IMR-90 (cell line): ENCODE results near the gene EPC1. TPM values are rescaled to one million over a fixed set of nuclear protein-coding genes. Genes with fewer than 3 reads are reported as not detected.
A peak's percentile ranks its signal among the peaks of the same experiment; 100 is the strongest.

ENCODE experiments used
- ATAC-seq: fragments of 200-7000 bp; cut with Tn5 transposase; 2 replicates; pipeline ENCODE4 v1.9.1; 2020; ENCODE audit warnings: low read depth, mild to moderate bottlenecking, moderate library complexity
- BruUV-seq: library from RNA; stranded (reverse); fragments of 400-500 nt; replicated peaks from 2 replicates; lab custom pipeline; 2021; lab: Mats Ljungman, UMichigan
- CTCF ChIA-PET: fragments of 300-600 bp; formaldehyde crosslinking; extraction: SDS; loops from one replicate; lab custom pipeline; 2021; ENCODE audit warnings: antibody characterized with exemption; lab: Yijun Ruan, JAX
- POLR2A ChIA-PET: fragments of 300-600 bp; sonication (Branson Sonifier 250); formaldehyde crosslinking; loops from one replicate; lab custom pipeline; 2022; ENCODE audit warnings: antibody characterized with exemption; ENCODE audit not compliant: unreplicated experiment; lab: Charles Lee
- DNase-seq: peaks from one replicate; pipeline ENCODE4 v3.0.0; 2013
- H2AFZ ChIP-seq: replicated peaks from 2 replicates; pipeline ENCODE3; 2013; ENCODE audit warnings: low read length, mild to moderate bottlenecking; ENCODE audit not compliant: poor library complexity
- H2AK5ac ChIP-seq: 2 replicates; pipeline ENCODE4 v1.6.1; 2013; ENCODE audit warnings: low read depth, low read length, inconsistent platforms
- H2AK9ac ChIP-seq: replicated peaks from 2 replicates; pipeline ENCODE3; 2013; ENCODE audit warnings: mild to moderate bottlenecking, low read depth, low read length, moderate library complexity; ENCODE audit not compliant: poor library complexity
- H2BK120ac ChIP-seq: 2 replicates; pipeline ENCODE4 v1.6.1; 2013; ENCODE audit warnings: low read depth, low read length, inconsistent platforms
- H2BK15ac ChIP-seq: 3 replicates; pipeline ENCODE4 v1.6.1; 2013; ENCODE audit warnings: low read depth, low read length, inconsistent platforms
- H2BK20ac ChIP-seq: 2 replicates; pipeline ENCODE4 v1.6.1; 2013; ENCODE audit warnings: low read depth, mild to moderate bottlenecking, inconsistent platforms, low read length, moderate library complexity
- H2BK5ac ChIP-seq: 2 replicates; pipeline ENCODE4 v1.6.1; 2013; ENCODE audit warnings: mild to moderate bottlenecking, low read depth, low read length, inconsistent platforms; ENCODE audit not compliant: poor library complexity, severe bottlenecking
- H3K14ac ChIP-seq: replicated peaks from 2 replicates; pipeline ENCODE4 v1.6.1; 2013; ENCODE audit warnings: low read depth, low read length, inconsistent platforms
- H3K18ac ChIP-seq: 2 replicates; pipeline ENCODE4 v1.6.1; 2013; ENCODE audit warnings: low read depth, low read length, control low read depth
- H3K23ac ChIP-seq: 2 replicates; pipeline ENCODE4 v1.6.1; 2013; ENCODE audit warnings: low read depth, low read length, inconsistent platforms
- H3K27ac ChIP-seq: 2 replicates; pipeline ENCODE4 v1.5.1; 2013; ENCODE audit warnings: mild to moderate bottlenecking, control low read depth, low read length; ENCODE audit not compliant: insufficient read depth
- H3K27me3 ChIP-seq: 2 replicates; pipeline ENCODE4 v1.6.1; 2013; ENCODE audit warnings: low read length; ENCODE audit not compliant: control insufficient read depth, insufficient read depth
- H3K36me3 ChIP-seq: 2 replicates; pipeline ENCODE4 v1.6.1; 2013; ENCODE audit warnings: low read length, mixed read lengths; ENCODE audit not compliant: control insufficient read depth, insufficient read depth
- H3K4ac ChIP-seq: 2 replicates; pipeline ENCODE4 v1.6.1; 2013; ENCODE audit warnings: low read depth, low read length, inconsistent platforms
- H3K4me1 ChIP-seq: 2 replicates; pipeline ENCODE4 v1.6.1; 2013; ENCODE audit warnings: low read length, mixed read lengths; ENCODE audit not compliant: control insufficient read depth, insufficient read depth
- H3K4me2 ChIP-seq: 2 replicates; pipeline ENCODE4 v1.6.1; 2013; ENCODE audit warnings: low read depth, mild to moderate bottlenecking, control low read depth, low read length, moderate library complexity
- H3K4me3 ChIP-seq: 2 replicates; pipeline ENCODE4 v1.5.1; 2013; ENCODE audit warnings: low read depth, mild to moderate bottlenecking, control low read depth, low read length, moderate library complexity; ENCODE audit not compliant: insufficient read depth
- H3K56ac ChIP-seq: 2 replicates; pipeline ENCODE4 v1.6.1; 2013; ENCODE audit warnings: low read length, inconsistent platforms; ENCODE audit not compliant: insufficient read depth; ENCODE audit errors: extremely low read depth
- H3K79me1 ChIP-seq, 2 experiments: 2 replicates each; pipeline ENCODE4 v1.6.1; 2013; ENCODE audit warnings: low read length in 2 of 2, inconsistent platforms in 1 of 2, low read depth in 1 of 2
- H3K9ac ChIP-seq: 2 replicates; pipeline ENCODE4 v1.6.1; 2013; ENCODE audit warnings: low read depth, low read length, control low read depth
- H3K9me1 ChIP-seq: 2 replicates; pipeline ENCODE4 v1.6.1; 2013; ENCODE audit warnings: low read length, inconsistent platforms; ENCODE audit not compliant: insufficient read depth
- H3K9me3 ChIP-seq: 2 replicates; pipeline ENCODE4 v1.6.1; 2013; ENCODE audit warnings: low read length; ENCODE audit not compliant: control insufficient read depth, insufficient read depth
- H4K20me1 ChIP-seq: 2 replicates; pipeline ENCODE4 v1.6.1; 2013; ENCODE audit warnings: low read length, inconsistent platforms; ENCODE audit not compliant: insufficient read depth
- H4K5ac ChIP-seq: 2 replicates; pipeline ENCODE4 v1.6.1; 2013; ENCODE audit warnings: mild to moderate bottlenecking, low read depth, low read length, control low read depth
- H4K8ac ChIP-seq, 2 experiments: 2 replicates each; pipeline ENCODE4 v1.6.1; 2013; ENCODE audit warnings: low read depth in 2 of 2, low read length in 2 of 2, control low read depth in 1 of 2, inconsistent platforms in 1 of 2
- H4K91ac ChIP-seq: 2 replicates; pipeline ENCODE4 v1.6.1; 2013; ENCODE audit warnings: low read depth, low read length, inconsistent platforms; ENCODE audit not compliant: insufficient read depth
- BHLHE40 ChIP-seq: fragments of 150-350 bp; IDR thresholded peaks from 2 replicates; pipeline ENCODE4 v1.6.1; 2016; ENCODE audit warnings: mild to moderate bottlenecking, low read depth, low read length
- CEBPB ChIP-seq: IDR thresholded peaks from 2 replicates; pipeline ENCODE4 v1.6.1; 2012; ENCODE audit warnings: low read depth, low read length, improper control_type of control experiment
- CHD1 ChIP-seq: IDR thresholded peaks from 2 replicates; pipeline ENCODE4 v1.6.1; 2012; ENCODE audit warnings: low read depth, low read length, improper control_type of control experiment
- ELK1 ChIP-seq: fragments of 150-350 bp; IDR thresholded peaks from 2 replicates; pipeline ENCODE4 v1.6.1; 2016; ENCODE audit warnings: low read depth, mild to moderate bottlenecking, low read length, moderate library complexity, borderline replicate concordance
- FOS ChIP-seq: fragments of 150-350 bp; IDR thresholded peaks from 2 replicates; pipeline ENCODE4 v1.6.1; 2016; ENCODE audit warnings: low read depth, low read length
- MAZ ChIP-seq: IDR thresholded peaks from 2 replicates; pipeline ENCODE4 v1.6.1; 2012; ENCODE audit warnings: low read depth, mild to moderate bottlenecking, low read length, improper control_type of control experiment, moderate library complexity, borderline replicate concordance
- MXI1 ChIP-seq: IDR thresholded peaks from 2 replicates; pipeline ENCODE4 v1.6.1; 2012; ENCODE audit warnings: low read depth, mild to moderate bottlenecking, low read length, moderate library complexity, borderline replicate concordance
- NFE2L2 ChIP-seq: fragments of 150-350 bp; IDR thresholded peaks from 2 replicates; pipeline ENCODE4 v1.6.1; 2016; ENCODE audit warnings: low read depth, mild to moderate bottlenecking, low read length
- POLR2A ChIP-seq: IDR thresholded peaks from 2 replicates; pipeline ENCODE4 v1.6.1; 2012; ENCODE audit warnings: mild to moderate bottlenecking, low read depth, low read length
- RAD21 ChIP-seq: IDR thresholded peaks from 2 replicates; pipeline ENCODE4 v1.6.1; 2012; ENCODE audit warnings: low read length, improper control_type of control experiment
- RCOR1 ChIP-seq: IDR thresholded peaks from 2 replicates; pipeline ENCODE4 v1.6.1; 2012; ENCODE audit warnings: mild to moderate bottlenecking, low read length, improper control_type of control experiment; ENCODE audit not compliant: insufficient replicate concordance
- RFX5 ChIP-seq: IDR thresholded peaks from 2 replicates; pipeline ENCODE4 v1.8.0; 2012; ENCODE audit warnings: low read depth, mild to moderate bottlenecking, low read length, moderate library complexity
- SMC3 ChIP-seq: fragments of 150-350 bp; IDR thresholded peaks from 2 replicates; pipeline ENCODE4 v1.6.1; 2016; ENCODE audit warnings: low read depth, mild to moderate bottlenecking, antibody characterized with exemption, low read length, moderate library complexity
- WGBS, 2 experiments: methylation state at CpG; one replicate each; pipeline versions ENCODE4 v1.1.5 to v1.1.7; 2013; ENCODE audit warnings: missing lambda C conversion rate in 2 of 2; ENCODE audit not compliant: insufficient read length in 1 of 2; ENCODE audit errors: extremely low coverage in 2 of 2; 5-methylcytosine and 5-hydroxymethylcytosine counted together
- dilution Hi-C: fragments of 300-500 bp; cut with HindIII; formaldehyde crosslinking; loops from one replicate; pipeline ENCODE4 v1.14.3; 2018; ENCODE audit warnings: low sequenced_read_pairs; ENCODE audit not compliant: unreplicated experiment
- in situ Hi-C: fragments of 300-500 bp; cut with MboI; formaldehyde crosslinking; loops from 3 replicates; pipeline ENCODE4 v1.14.3; 2019; ENCODE audit warnings: low sequenced_read_pairs, inconsistent platforms, mixed read lengths
- intact Hi-C: fragments of 100-400 bp; cut with micrococcal nuclease; formaldehyde crosslinking; loops from 2 replicates; pipeline ENCODE4 v1.10.0; 2022
- polyA plus RNA-seq, 3 experiments: library from polyadenylated mRNA; depleted of rRNA; stranded (reverse); fragments of >200 nt; gene quantifications; 2 replicates each; pipeline ENCODE4 v1.2.3, GENCODE V29; 2012; ENCODE audit warnings: low replicate concordance in 1 of 3
- total RNA-seq: library from RNA; depleted of rRNA; stranded (reverse); fragments of >200 nt; gene quantifications from 2 replicates; pipeline ENCODE4 v1.2.3, GENCODE V29; 2012
- TF ChIP-seq, protein P1 (sequence below): conservative IDR thresholded peaks from 2 replicates; pipeline ENCODE4 v1.5.1; 2012; ENCODE audit warnings: mild to moderate bottlenecking, low read depth, low read length, improper control_type of control experiment
- TF ChIP-seq, protein P2 (sequence below): fragments of 150-350 bp; IDR thresholded peaks from 2 replicates; pipeline ENCODE4 v1.6.1; 2017; ENCODE audit warnings: mild to moderate bottlenecking, antibody characterized with exemption, low read length, low read depth

EPC1 gene
- total and polyA plus RNA-seq, 2 of the 4 experiments (the other 2 are of a cell fraction): 21.9 to 23.5 TPM

- no peak overlapping the region for H2BK120ac ChIP-seq
- no peak overlapping the region for H2BK5ac ChIP-seq
- no peak overlapping the region for H4K8ac ChIP-seq
- ATAC-seq: peak; percentile 88
- no peaks in the 10 kb centered on the region for H3K9me1 ChIP-seq
- H3K14ac ChIP-seq: no peak overlapping the region
- H3K27ac ChIP-seq: no peak overlapping the region
- H2AK5ac ChIP-seq: no peak overlapping the region
- H3K27me3 ChIP-seq: no peaks in the 10 kb centered on the region
- intact Hi-C loops (loop anchor here (1.0 to 2.0 kb wide), 2 partner anchors 111 to 177 kb away; no protein-coding TSS in a partner anchor), in situ Hi-C loops (no loop called here), dilution Hi-C loops (no loop called here)
- ChIA-PET CTCF (interaction anchor here (0.6 to 1.3 kb wide), 4 partner anchors 9 to 651 kb away, joined by 3 read pairs; no protein-coding TSS in a partner anchor), POLR2A (no interaction called here)
- H2AFZ ChIP-seq: no peak overlapping the region
- H3K4me1 ChIP-seq: no peaks in the 10 kb centered on the region; the same call in 1 of the 2 replicates
- H3K4me3 ChIP-seq: no peak overlapping the region
- no TSS peak for BruUV-seq
- 83% methylated on average over 3 of the region's 7 CpGs; no CpG with 5 or more reads in 1 of the 2 experiments for WGBS, 2 experiments
- H2BK20ac ChIP-seq: no peak overlapping the region
- H3K23ac ChIP-seq: no peak overlapping the region
- no peaks in the 10 kb centered on the region for H3K9me3 ChIP-seq
- no peak overlapping the region for H3K56ac ChIP-seq
- H3K79me1 ChIP-seq: peaks cover 16 to 38% of the 10 kb centered on the region in 2 experiments
- H3K4ac ChIP-seq: no peak overlapping the region
- DNase-seq: peak; percentile 75
- H4K5ac ChIP-seq: no peak overlapping the region
- H3K9ac ChIP-seq: no peak overlapping the region
- H3K4me2 ChIP-seq: 0 out of 2 replicates have a peak overlapping the region, but pooled peaks have one; percentile 48
- no peak overlapping the region for H4K91ac ChIP-seq
- no peaks in the 10 kb centered on the region for H3K36me3 ChIP-seq
- H2BK15ac ChIP-seq: no peak overlapping the region
- H4K20me1 ChIP-seq: peaks cover 24% of the 10 kb centered on the region; the same call in 1 of the 2 replicates
- H2AK9ac ChIP-seq: no peak overlapping the region
- no peak overlapping the region for H3K18ac ChIP-seq
- TF ChIP-seq RAD21 (peak; percentile 73), ELK1 (no peak), MAZ (no peak), POLR2A (no peak), MXI1 (no peak), FOS (no peak), BHLHE40 (no peak), CEBPB (no peak), RCOR1 (no peak), CHD1 (no peak), RFX5 (no peak), NFE2L2 (no peak), SMC3 (peak; percentile 60)
- TF ChIP-seq, protein P1, sequence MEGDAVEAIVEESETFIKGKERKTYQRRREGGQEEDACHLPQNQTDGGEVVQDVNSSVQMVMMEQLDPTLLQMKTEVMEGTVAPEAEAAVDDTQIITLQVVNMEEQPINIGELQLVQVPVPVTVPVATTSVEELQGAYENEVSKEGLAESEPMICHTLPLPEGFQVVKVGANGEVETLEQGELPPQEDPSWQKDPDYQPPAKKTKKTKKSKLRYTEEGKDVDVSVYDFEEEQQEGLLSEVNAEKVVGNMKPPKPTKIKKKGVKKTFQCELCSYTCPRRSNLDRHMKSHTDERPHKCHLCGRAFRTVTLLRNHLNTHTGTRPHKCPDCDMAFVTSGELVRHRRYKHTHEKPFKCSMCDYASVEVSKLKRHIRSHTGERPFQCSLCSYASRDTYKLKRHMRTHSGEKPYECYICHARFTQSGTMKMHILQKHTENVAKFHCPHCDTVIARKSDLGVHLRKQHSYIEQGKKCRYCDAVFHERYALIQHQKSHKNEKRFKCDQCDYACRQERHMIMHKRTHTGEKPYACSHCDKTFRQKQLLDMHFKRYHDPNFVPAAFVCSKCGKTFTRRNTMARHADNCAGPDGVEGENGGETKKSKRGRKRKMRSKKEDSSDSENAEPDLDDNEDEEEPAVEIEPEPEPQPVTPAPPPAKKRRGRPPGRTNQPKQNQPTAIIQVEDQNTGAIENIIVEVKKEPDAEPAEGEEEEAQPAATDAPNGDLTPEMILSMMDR: peak; percentile 73
- TF ChIP-seq, protein P2, sequence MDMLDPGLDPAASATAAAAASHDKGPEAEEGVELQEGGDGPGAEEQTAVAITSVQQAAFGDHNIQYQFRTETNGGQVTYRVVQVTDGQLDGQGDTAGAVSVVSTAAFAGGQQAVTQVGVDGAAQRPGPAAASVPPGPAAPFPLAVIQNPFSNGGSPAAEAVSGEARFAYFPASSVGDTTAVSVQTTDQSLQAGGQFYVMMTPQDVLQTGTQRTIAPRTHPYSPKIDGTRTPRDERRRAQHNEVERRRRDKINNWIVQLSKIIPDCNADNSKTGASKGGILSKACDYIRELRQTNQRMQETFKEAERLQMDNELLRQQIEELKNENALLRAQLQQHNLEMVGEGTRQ: no peak
These were observed 21.0 kb upstream of the EPC1 start for GRCh38 chr10:32367793-32368453.
